Pancreas (tissue), 10 donors: ENCODE data around the gene SRMS. TPM values are rescaled to one million over a fixed set of nuclear protein-coding genes. Genes with fewer than 3 reads are reported as not detected.

ENCODE experiments used
- ATAC-seq, 4 donors: fragments of 200-7000 bp; cut with Tn5 transposase; one replicate each; pipeline versions ENCODE4 v1.8.0 to v1.9.1; 2020; ENCODE audit warnings: mild to moderate bottlenecking in 4 of 4, moderate library complexity in 4 of 4
- DNase-seq, 6 donors: peaks; one replicate each; pipeline ENCODE4 v3.0.0-alpha.2; 2020
- FAIRE-seq: peaks from 2 replicates; lab custom pipeline; 2012; peaks lifted over from hg19 to GRCh38; lab: Jason Lieb, UNC
- H3K27ac ChIP-seq, 4 donors: fragments of 200-600 bp; sonication (generic); 1 replicate in 3 of 4; 2 replicates in 1 of 4; pipeline versions ENCODE4 v1.5.0 to v1.8.0; 2020
- H3K27me3 ChIP-seq, 4 donors: fragments of 200-600 bp; one replicate each; pipeline ENCODE4 v1.8.0; 2021
- H3K36me3 ChIP-seq, 3 donors: fragments of 200-600 bp; sonication (generic) in 1 of 3; one replicate each; pipeline versions ENCODE4 v1.5.0 to v1.8.0; 2020 to 2021
- H3K4me1 ChIP-seq, 3 donors: fragments of 200-600 bp; one replicate each; pipeline ENCODE4 v1.8.0; 2021
- H3K4me3 ChIP-seq, 4 donors: fragments of 200-600 bp; sonication (generic) in 2 of 4; one replicate each; pipeline versions ENCODE4 v1.5.0 to v1.8.0; 2020 to 2021
- H3K9me3 ChIP-seq, 4 donors: fragments of 200-600 bp; one replicate each; pipeline ENCODE4 v1.8.0; 2021
- WGBS, 2 donors: extraction: QIAGEN DNeasy Blood & Tissue Kit; methylation state at CpG; one replicate each; pipeline ENCODE4 v1.1.7; 2013; 5-methylcytosine and 5-hydroxymethylcytosine counted together
- intact Hi-C, 3 donors: fragments of 100-400 bp; cut with DNase I; formaldehyde crosslinking; loops; one replicate each; pipeline versions ENCODE4 v1.11.1 to v1.14.2; 2022
- polyA plus RNA-seq, 2 donors: library from polyadenylated mRNA; stranded (reverse); fragments of 200-250 nt; gene quantifications; one replicate each; pipeline ENCODE4 v1.2.3, GENCODE V29; 2013
- total RNA-seq, 6 donors: library from RNA; stranded (reverse); fragmentation: NEBNext Ultra II Directional in 4 of 6; extraction: Animal tissue kit (Norgen Biotek cat#: 25700) in 4 of 6; gene quantifications; one replicate each; pipeline versions ENCODE4 v1.2.1 to v1.2.4, GENCODE V29; 2021 to 2023
- TF ChIP-seq, protein P1 (sequence below), 4 donors: fragments of 200-600 bp; sonication (generic) in 3 of 4; IDR thresholded peaks; one replicate each; pipeline versions ENCODE4 v1.5.0 to v1.8.0; 2021; ENCODE audit warnings: antibody characterized with exemption in 4 of 4
- donor health status: healthy with polysubstance abuse.
- donor health status: DM: no; HTN: no; CAD: no; lungs with moderate emphysema.
- donor health status: DM: no; HTN: no; CAD: no.
- donor health status: control.
- donor health status: control.
- donor health status: Bipolar disorder and iron deficiency.
- donor health status: DM: yes; HTN: yes; CAD: no.
- donor health status: DM: no; HTN: no; CAD: no.
- donor health status: DM: no; HTN: no; CAD: no.
- donor health status: DM: yes; HTN: yes; CAD: no.

Gene SRMS
- total and polyA plus RNA-seq, 8 donors = not detected

DNA sequence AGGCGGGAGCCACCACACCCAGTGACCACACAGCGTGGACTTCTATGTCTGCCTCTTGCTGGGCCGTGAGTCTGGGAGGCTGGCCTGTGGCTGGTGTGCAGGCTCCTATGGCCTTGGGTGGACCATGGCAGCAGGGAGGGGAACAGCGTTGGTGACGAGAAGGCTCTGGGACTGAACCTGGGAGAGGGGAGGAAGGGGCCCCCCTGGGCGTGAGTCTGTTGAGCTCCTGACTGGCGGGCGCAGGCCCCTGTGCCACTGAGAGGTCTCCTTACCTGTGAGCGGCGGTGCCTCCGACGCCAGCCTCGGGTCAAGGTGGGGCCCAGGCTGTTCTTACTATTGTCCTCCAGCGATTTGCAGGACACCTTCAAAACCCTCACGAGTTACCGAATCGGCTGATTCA, 39.2 kb upstream of the SRMS start:
- FAIRE-seq (no peak), DNase-seq (peak in 2 of 6 donors; percentile 46 to 48), ATAC-seq (no peak)
- H3K27ac ChIP-seq = no peak overlapping the region
- peaks cover 0 to 5% (median 0%) of the 10 kb centered on the region in 3 donors for H3K36me3 ChIP-seq
- H3K27me3 ChIP-seq = no peaks in the 10 kb centered on the region
- TF ChIP-seq, protein P1, sequence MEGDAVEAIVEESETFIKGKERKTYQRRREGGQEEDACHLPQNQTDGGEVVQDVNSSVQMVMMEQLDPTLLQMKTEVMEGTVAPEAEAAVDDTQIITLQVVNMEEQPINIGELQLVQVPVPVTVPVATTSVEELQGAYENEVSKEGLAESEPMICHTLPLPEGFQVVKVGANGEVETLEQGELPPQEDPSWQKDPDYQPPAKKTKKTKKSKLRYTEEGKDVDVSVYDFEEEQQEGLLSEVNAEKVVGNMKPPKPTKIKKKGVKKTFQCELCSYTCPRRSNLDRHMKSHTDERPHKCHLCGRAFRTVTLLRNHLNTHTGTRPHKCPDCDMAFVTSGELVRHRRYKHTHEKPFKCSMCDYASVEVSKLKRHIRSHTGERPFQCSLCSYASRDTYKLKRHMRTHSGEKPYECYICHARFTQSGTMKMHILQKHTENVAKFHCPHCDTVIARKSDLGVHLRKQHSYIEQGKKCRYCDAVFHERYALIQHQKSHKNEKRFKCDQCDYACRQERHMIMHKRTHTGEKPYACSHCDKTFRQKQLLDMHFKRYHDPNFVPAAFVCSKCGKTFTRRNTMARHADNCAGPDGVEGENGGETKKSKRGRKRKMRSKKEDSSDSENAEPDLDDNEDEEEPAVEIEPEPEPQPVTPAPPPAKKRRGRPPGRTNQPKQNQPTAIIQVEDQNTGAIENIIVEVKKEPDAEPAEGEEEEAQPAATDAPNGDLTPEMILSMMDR (IDR thresholded peaks at IDR 0.05) = no peak
- intact Hi-C loops = no loop called here
- no peaks in the 10 kb centered on the region for H3K9me3 ChIP-seq
- 88 to 89% methylated on average over 17 of the region's 17 CpGs for WGBS, 2 donors
- no peak overlapping the region for H3K4me3 ChIP-seq
- H3K4me1 ChIP-seq = no peaks in the 10 kb centered on the region

DNA sequence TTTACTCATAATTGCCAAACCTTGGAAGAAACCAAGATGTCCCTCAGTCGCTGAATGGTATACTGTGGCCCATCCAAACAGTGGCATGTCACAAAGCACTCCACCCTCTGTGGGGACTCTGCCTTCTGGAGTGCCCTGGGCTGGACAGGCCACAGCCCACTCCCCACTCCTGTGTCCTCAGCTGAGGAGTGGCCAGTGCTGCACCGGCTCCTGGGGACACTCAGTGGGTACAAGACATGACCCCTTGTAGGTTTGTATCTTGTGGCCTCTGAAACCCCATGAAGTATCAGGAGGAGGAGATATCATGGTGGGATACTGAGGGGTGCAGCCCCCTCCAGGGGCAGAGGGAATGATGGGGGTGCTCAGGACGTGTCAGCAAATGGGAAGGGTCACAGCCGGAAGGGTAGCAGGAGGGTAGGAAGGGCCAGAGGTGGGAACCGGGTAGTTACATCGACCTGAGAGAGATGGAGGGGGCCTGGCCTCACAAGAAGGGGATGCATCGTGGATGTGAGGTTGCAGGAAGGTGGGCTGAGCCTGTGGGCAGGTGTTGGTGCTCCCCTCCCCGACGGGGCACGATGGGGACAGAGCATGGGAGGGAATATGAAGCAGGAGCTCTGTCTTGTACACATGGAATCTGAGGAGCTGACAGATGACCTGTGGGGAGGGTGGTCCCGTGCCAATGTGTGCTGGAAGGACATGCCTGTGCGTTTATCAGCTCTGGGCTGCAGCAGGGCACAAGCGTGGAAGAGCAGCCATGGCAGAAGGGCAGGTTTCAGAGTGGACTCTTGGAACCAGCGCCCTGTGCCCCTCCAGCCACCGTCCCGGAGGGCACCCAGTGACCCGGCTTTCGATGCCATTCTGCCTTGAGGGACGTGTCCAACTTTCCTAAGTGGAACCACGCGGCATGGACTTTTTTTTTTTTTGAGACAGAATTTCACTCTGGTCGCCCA, 38.3 kb upstream of the SRMS start:
- no peak overlapping the region for H3K4me3 ChIP-seq
- no peaks in the 10 kb centered on the region for H3K9me3 ChIP-seq
- intact Hi-C loops = no loop called here
- no peak overlapping the region for H3K27ac ChIP-seq
- DNase-seq = peak in 1 of 6 donors; percentile 23
- no peak for ATAC-seq
- H3K36me3 ChIP-seq = no peaks in the 10 kb centered on the region
- TF ChIP-seq, protein P1 (IDR thresholded peaks at IDR 0.05) = no peak
- H3K4me1 ChIP-seq = no peaks in the 10 kb centered on the region
- H3K27me3 ChIP-seq = no peaks in the 10 kb centered on the region
- FAIRE-seq = no peak
- 61 to 77% methylated on average over 22 of the region's 22 CpGs for WGBS, 2 donors

DNA sequence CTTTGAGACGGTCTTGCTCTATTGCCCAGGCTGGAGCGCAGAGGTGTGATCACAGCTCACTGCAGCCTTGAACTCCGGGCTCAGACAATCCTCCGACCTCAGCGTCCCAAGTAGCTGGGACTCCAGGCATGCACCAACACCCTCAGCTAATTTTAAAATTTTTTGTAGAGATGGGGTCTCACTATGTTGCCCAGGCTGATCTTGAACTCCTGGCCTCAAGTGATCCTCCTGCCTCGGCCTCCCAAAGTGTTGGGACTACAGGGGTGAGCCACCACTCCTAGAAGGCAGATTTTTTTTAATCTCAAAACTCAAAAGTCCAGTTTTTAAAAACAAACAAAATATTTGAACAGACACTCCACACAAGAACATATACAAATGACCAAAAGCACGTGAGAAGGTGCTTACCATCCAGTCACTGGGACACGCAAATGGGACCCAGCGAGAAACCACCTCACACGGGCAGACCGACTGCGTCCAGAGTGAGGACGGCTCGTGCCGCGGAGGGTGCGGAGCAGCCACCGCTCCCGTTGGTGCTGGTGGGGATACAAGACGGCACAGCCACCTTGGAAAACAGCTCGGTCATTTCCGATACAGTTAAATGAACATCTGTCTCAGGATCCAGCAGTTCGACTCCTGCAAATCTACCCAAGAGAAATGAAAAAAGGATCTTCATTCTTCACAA, 35.0 kb upstream of the SRMS start:
- TF ChIP-seq, protein P1 (IDR thresholded peaks at IDR 0.05) = no peak
- Histone ChIP-seq H3K4me1 (no peaks in the 10 kb centered on the region), H3K4me3 (no peak overlapping the region), H3K27me3 (no peaks in the 10 kb centered on the region), H3K36me3 (no peaks in the 10 kb centered on the region), H3K27ac (no peak overlapping the region), H3K9me3 (no peaks in the 10 kb centered on the region)
- DNase-seq (peak in 2 of 6 donors; percentile 17 to 41), FAIRE-seq (no peak), ATAC-seq (no peak)
- intact Hi-C loops = no loop called here
- WGBS, 2 donors = 80 to 85% methylated on average over 23 of the region's 23 CpGs

DNA sequence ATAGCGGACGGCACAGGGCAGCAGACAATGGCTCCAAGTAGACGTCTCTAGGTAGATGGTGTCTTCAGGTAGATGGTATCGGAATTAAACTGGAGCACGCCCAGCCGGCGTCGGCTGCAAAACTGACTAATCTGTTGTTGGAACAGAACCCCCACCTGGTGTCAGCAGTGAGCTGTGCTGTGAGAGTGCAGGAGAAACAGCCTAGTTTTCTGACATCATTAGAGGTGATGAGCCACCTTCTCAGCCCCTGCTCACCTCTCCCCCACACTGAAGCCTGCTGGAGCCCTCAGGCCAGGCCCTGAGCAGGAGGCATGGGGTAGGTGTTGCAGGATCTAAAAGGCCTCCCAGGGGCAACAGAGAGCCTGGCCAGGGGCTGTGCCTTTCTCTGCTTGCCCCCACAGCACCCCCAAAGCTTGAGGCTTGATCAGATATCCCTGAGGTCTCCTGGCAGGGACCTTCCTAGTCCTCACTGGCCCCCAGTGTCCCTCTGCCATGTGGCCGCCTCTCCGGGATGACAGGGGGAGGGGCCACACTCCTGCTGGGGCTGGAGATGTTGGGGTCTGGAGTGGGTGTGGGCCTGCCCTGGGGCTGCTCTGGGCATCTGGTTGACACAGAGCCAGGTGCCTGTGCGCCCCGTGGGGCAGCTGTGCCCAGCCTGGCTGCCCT, 33.4 kb upstream of the SRMS start:
- intact Hi-C loops = no loop called here
- TF ChIP-seq, protein P1 (IDR thresholded peaks at IDR 0.05) = no peak
- ATAC-seq (peak in 3 of 4 donors; percentile 60 to 68 (median 62)), DNase-seq (peak in 2 of 6 donors; percentile 38 to 63), FAIRE-seq (no peak)
- H3K4me1 ChIP-seq = no peaks in the 10 kb centered on the region
- no peak overlapping the region for H3K4me3 ChIP-seq
- H3K9me3 ChIP-seq = no peaks in the 10 kb centered on the region
- 49 to 57% methylated on average over 12 of the region's 12 CpGs for WGBS, 2 donors
- H3K36me3 ChIP-seq = no peaks in the 10 kb centered on the region
- H3K27me3 ChIP-seq = no peaks in the 10 kb centered on the region
- H3K27ac ChIP-seq = no peak overlapping the region
